Bronchial epithelial cell (primary cell): ENCODE results near the gene SEC63. TPM values are rescaled to one million over a fixed set of nuclear protein-coding genes. Genes with fewer than 3 reads are reported as not detected.
A peak's percentile ranks its signal among the peaks of the same experiment; 100 is the strongest.
"Not testable (repeated sequence)": the region's sequence is repeated elsewhere in the genome, so short reads cannot be mapped to it uniquely, and the experiment has no call there.

Source experiments
- DNase-seq: peaks from one replicate; pipeline ENCODE4 v3.0.0-alpha.2; 2010; ENCODE audit warnings: low read depth
- FAIRE-seq: peaks from 2 replicates; lab custom pipeline; 2011; peaks lifted over from hg19 to GRCh38; lab: Jason Lieb, UNC
- H3K27me3 ChIP-seq: 2 replicates; pipeline ENCODE4 v1.5.1; 2011; ENCODE audit warnings: low read length; ENCODE audit not compliant: control insufficient read depth, insufficient read depth
- H3K36me3 ChIP-seq: 2 replicates; pipeline ENCODE4 v1.5.1; 2011; ENCODE audit warnings: low read length; ENCODE audit not compliant: control insufficient read depth, insufficient read depth
- H3K4me3 ChIP-seq: 2 replicates; pipeline ENCODE4 v1.5.1; 2011; ENCODE audit warnings: mild to moderate bottlenecking, low read depth, low read length, control low read depth
- CTCF ChIP-seq: IDR thresholded peaks from 2 replicates; pipeline ENCODE4 v1.5.1; 2011; ENCODE audit warnings: mild to moderate bottlenecking, moderate library complexity, low read length, control low read depth, inconsistent platforms; ENCODE audit not compliant: insufficient read depth, severe bottlenecking
- total RNA-seq: library from RNA; depleted of rRNA; stranded (reverse); fragments of >200 nt; gene quantifications from 2 replicates; pipeline ENCODE4 v1.2.1, GENCODE V29; 2014

The SEC63 gene
- total RNA-seq, 1 donor from 2014 or later: 19.7 TPM

GRCh38 chr6:107999341-107999740, 41.3 kb upstream of the SEC63 start:
- Histone ChIP-seq H3K27me3 (no peaks in the 10 kb centered on the region), H3K36me3 (no peaks in the 10 kb centered on the region), H3K4me3 (no peak overlapping the region)
- FAIRE-seq (no peak), DNase-seq (no peak)
- TF ChIP-seq CTCF: no peak

GRCh38 chr6:107991772-107992550, 34.0 kb upstream of the SEC63 start:
- DNase-seq (peak; percentile 63), FAIRE-seq (no peak)
- H3K4me3 ChIP-seq: no peak overlapping the region
- H3K36me3 ChIP-seq: no peaks in the 10 kb centered on the region
- H3K27me3 ChIP-seq: no peaks in the 10 kb centered on the region
- no peak for TF ChIP-seq CTCF

- no peak for TF ChIP-seq CTCF
- no peaks in the 10 kb centered on the region for H3K36me3 ChIP-seq
- FAIRE-seq (no peak), DNase-seq (peak; percentile 52)
- no peak overlapping the region for H3K4me3 ChIP-seq
- H3K27me3 ChIP-seq: no peaks in the 10 kb centered on the region
Observed at GRCh38 chr6:107991061-107991460, 33.1 kb upstream of the SEC63 start.

GRCh38 chr6:107990587-107990986, 32.6 kb upstream of the SEC63 start:
- not testable (repeated sequence) for DNase-seq, H3K27me3 ChIP-seq, FAIRE-seq, H3K36me3 ChIP-seq, H3K4me3 ChIP-seq

GRCh38 chr6:107989166-107990094, 31.4 kb upstream of the SEC63 start:
- Histone ChIP-seq H3K4me3 (no peak overlapping the region), H3K27me3 (no peaks in the 10 kb centered on the region), H3K36me3 (no peaks in the 10 kb centered on the region)
- FAIRE-seq (no peak), DNase-seq (no peak)
- TF ChIP-seq CTCF: no peak

GRCh38 chr6:107988570-107988969, 30.6 kb upstream of the SEC63 start:
- no peak for FAIRE-seq
- DNase-seq: no peak
- TF ChIP-seq CTCF: no peak
- Histone ChIP-seq H3K4me3 (no peak overlapping the region), H3K27me3 (no peaks in the 10 kb centered on the region), H3K36me3 (no peaks in the 10 kb centered on the region)
